KG1 (cell line): ENCODE measurements around the gene ZNF296.

Experiments used
- DNase-seq: peaks from one replicate; lab custom pipeline; 2025; lab: John Stamatoyannopoulos, UW

The ZNF296 gene

DNA sequence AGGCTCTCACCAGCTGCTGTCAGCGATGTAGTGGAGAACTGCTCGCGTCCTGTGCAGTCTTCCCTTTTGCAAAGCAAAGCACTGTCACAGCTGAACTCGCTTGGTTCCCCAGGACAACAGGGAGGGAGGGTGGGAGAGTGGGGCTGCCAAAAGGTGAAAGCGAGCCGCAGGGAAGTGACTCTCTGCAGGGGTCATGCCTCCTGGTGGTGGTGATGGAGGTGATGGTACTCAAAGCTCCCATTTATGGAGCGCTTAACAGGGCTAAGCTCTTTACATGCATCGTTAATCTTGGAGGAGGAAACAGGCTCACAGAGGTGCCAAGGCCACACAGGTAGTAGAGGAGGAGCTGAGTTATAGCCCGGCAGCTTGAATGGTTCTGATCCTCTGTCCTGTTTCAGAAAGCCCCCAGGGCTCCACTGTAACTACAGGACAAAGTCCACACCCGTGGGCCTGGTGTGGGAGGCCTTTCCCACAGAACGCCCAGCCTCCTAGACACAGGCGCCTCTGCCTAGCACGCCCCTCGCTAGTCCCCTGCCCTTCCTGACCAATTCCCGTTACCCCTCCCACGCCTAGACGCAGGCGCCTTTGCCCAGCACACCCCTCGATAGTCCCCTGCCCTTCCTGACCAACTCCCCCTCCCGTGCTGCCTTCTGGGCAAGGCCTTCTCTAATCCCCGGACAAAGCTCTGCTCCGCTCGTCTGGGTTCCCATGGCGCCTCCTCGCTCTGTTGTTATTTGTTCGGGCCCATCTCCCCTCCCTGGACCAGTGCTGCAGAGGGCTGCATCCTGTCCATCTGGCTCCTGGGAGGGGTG lies 27.4 kb upstream of the ZNF296 start:
- no peak for DNase-seq

DNA sequence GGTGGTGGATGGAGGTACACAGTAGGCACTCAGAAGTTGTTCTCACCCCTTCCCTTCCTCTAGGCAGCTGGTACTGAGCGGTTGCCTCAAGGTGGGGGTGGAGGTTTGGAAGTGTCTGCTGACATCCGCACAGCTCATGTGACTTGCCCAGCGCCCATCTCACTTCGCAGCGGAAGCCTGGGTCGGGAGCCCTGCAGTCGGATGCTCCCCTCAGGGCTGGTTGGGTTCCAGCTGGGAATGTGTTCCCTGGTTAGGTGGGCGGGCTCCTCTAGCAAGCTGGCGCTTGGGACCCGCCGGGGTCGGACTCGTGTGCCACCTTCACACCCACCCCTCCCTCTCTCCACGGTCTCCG lies 26.9 kb upstream of the ZNF296 start:
- DNase-seq: no peak

GRCh38 chr19:45102481-45102880 lies 26.2 kb upstream of the ZNF296 start:
- no peak for DNase-seq

DNA sequence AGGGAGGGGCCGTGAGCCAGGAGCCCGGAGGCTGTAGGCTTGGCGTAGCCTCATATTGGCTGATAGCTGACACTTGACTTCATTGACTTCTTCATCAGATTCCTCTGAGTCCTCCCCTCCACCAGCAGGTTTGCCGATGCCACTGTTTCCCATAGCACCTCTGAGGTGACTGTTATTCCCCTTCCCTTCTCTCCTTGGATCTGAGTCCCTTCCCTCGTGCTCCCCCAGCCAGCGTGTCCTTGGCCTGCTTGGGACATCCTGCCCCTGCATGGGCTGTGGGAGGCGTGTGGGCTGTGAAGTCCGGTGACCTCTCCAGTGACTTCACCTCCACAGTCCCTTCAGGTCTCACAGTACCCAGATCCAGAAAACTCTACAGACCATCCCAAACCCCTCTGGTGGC lies 25.5 kb upstream of the ZNF296 start:
- DNase-seq: no peak

- no peak for DNase-seq
These were observed 24.6 kb upstream of the ZNF296 start for GRCh38 chr19:45100846-45101252.

- no peak for DNase-seq
These were observed 23.9 kb upstream of the ZNF296 start for GRCh38 chr19:45100201-45100600.

GRCh38 chr19:45099467-45100191 lies 23.4 kb upstream of the ZNF296 start:
- DNase-seq: no peak

DNA sequence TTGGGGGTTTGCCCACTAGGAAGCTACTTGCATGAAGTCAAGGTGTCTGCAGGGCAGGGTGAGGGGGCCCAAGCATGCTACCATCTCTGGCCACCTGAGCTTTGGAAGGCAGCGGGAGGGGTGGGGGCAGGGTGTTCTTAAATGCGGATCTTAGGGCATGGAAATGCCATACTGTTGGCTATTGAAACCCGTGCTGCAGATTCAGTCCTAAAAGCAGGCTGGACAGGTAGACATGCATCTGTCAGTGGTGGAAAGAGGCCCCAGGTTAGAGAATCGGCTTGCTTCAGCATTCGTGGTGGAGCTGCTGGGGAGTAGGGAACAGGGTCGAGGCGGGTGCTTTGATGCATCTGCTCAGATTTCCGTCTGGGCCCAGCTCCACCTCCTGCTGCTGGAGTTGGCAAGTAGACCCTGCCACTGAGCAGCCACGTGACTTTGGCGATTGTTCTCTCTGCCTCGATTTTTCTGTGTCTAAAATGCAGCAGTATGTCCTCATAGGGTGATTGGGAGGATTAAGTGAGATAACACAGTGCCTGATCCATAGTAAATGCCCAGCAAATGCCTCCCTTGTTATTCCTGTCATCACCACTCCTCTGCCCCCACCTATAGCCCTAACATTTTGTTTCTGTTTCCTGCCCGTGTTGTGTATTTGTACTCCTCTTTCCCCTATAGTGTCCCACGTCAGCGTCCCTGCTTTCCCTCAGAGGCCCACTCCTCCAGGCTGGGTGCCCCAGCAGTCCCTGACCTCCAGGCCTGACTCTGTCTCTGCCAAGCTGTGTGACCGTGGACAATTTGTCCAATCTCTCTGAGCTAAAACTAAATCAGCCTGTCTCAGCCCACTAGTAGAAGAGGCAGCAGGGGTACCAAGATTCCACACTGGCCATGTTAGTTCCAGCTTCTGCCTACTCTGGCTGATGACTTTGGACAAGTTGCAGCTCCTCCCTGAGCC lies 22.5 kb upstream of the ZNF296 start:
- DNase-seq: no peak

GRCh38 chr19:45097776-45098520 lies 21.7 kb upstream of the ZNF296 start:
- DNase-seq: no peak

DNA sequence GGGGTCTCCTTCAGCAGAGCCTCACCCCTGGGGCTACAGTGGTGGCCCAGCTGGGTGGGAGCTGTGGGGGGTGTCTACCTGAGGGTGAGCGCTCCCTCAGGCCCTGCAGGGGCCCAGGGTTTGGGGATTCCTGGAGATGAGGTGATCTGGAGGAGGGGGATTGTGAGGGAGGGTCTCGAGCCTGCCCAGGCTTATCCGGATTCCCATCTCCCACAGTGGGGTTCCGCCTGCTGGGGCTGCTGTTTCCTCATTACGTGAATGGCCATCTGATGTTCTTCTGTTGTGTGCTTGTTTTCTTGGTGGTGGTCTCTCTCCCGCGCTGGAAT lies 21.1 kb upstream of the ZNF296 start:
- DNase-seq: no peak

DNA sequence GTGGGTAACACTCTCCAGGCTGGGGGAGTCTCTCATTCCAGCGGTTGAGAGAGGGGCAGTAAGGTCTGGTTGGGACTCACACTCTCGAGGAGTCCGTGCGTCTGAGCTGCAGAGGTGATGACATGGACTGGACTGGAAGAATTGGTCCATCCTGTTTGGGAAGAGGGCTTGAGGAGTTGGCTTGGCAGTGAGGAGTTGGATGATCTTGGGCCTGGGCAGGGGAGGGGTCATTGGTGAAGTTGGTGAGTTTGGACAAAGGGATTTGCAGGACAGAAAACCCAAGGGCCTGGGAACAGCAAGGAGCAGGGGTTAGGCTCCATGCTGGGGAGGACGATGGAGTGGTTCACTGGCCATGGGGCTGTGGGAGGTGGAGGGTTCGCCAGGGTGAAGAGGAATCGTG lies 20.4 kb upstream of the ZNF296 start:
- DNase-seq: no peak

GRCh38 chr19:45095496-45096413 lies 19.5 kb upstream of the ZNF296 start:
- DNase-seq: no peak

DNA sequence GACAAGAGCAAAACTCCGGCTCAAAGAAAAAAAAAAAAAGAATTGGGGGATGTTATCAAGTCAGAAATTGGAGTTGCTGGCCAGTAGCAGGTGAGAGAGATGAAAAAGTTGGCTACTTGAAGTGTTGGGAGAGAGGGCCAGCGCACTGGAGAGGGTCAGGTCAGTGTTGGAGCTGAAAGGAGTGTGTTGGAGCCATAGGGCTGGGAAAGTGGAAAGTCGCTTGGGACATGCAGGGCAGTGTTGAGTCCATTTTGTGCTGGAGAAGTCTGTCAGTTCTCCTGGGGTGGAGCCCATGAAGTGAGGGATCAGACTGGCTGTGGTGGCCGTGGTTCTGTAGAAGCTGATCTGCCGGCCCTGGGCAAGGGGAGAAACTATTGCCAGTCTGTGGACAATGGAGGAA lies 18.4 kb upstream of the ZNF296 start:
- DNase-seq: no peak

DNA sequence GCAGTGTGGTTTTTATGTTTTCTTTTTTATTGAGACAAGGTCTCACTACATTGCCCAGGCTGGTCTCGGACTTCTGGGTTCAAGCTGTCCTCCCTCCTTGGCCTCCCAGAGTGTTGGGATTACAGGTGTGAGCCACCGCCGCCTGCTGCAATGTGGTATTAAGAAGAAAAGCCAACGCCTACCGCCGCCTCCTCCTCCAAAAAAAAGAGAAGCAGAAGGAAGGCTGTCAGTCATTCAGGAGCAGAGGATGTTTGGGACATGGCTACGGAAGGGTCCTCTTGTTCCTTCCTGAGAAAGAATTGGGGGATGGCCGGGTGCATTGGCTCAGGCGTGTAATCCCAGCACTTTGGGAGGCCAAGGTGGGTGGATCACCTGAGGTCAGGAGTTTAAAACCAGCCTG lies 17.9 kb upstream of the ZNF296 start:
- DNase-seq: no peak

DNA sequence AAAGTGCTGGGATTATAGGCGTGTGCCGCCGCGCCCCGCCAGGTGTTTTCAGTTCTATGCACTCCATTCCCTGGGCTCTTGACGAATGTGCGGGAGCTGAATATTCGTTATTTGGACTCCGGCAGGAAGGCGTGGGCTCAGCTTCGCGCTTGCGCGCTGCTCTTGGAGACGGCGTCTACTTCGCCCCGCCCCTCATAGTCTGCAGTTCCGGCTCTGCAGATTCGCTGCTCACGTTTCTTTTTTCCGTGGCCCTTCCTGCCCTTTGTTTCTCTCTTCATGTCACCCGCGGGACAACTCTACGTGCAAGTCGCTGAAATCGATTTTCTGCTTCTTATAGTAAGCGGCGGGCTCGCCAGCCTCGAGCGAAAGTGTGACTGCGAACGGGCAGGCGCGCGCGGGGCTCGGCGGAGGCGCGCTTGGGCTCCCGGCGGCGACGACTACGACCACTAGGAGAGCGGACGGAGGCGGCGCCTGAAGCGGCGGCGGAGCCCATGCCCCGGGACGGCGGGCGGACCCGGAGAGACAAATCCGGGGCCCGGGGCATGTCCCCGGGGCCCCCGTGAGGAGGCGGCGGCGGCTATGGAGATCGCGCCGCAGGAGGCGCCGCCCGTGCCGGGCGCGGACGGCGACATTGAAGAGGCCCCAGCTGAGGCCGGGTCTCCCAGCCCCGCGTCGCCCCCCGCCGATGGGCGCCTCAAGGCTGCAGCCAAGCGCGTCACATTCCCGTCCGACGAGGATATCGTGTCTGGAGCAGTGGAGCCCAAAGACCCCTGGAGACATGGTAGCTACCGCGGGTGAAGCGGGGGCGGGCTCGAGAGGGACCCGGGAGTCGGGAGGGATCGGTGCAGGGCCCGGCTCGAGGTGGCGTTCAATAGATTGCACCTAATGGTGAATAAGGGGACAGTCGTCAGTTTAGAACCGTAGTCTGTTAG lies 16.7 kb upstream of the ZNF296 start, which contains the start of gene PPP1R37:
Gene PPP1R37, plus strand, starts transcription at position 433 of the 932 bp plus-strand sequence. Its CDS starts 147 bp downstream, at position 580.
- DNase-seq: peak; percentile 88

GRCh38 chr19:45091031-45091923 lies 15.0 kb upstream of the ZNF296 start:
- no peak for DNase-seq

- no peak for DNase-seq
These were observed 14.3 kb upstream of the ZNF296 start for GRCh38 chr19:45090606-45091005.

- no peak for DNase-seq
These were observed 13.8 kb upstream of the ZNF296 start for GRCh38 chr19:45090034-45090433.

GRCh38 chr19:45087531-45087930 lies 11.3 kb upstream of the ZNF296 start:
- peak; percentile 16 for DNase-seq
